ENCODE results near the gene MDP1. TPM values are rescaled to one million over a fixed set of nuclear protein-coding genes. Genes with fewer than 3 reads are reported as not detected.
"Not testable (repeated sequence)": the region's sequence is repeated elsewhere in the genome, so short reads cannot be mapped to it uniquely, and the experiment has no call there.

MDP1 gene
- polyA plus RNA-seq, 6 donors from 2014 or later: 32.7 to 48.2 (median 37.3) TPM

DNA sequence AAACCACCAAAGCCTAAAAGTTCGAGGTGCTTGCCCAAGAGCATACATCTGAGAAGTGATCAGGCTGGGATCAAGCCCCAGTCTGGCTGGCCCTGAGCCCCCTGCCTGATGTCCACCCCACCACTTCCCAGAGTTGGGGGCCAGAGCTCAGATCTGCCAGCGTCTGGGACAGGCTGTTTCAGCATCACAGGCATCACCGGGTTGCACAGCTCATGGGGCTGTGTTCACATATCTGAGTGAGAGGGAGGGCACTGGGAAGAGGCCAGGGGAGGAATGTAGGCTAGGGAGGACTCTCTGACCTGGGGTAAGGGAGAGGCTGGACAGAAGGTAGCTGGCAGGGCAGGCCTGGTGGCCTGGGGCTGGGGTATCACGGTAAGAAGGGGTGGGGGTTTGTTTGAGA, 41.1 kb upstream of the MDP1 start:
- Mint-ChIP-seq H3K4me1 (no peaks in the 10 kb centered on the region), H3K9me3 (no peaks in the 10 kb centered on the region), H3K4me3 (peak overlapping the region in 1 of 8 donors; percentile 80), H3K27me3 (no peaks in the 10 kb centered on the region), H3K27ac (no peak overlapping the region), H3K36me3 (peaks cover 0 to 7% of the 10 kb centered on the region in 2 donors)
- ATAC-seq (ENCODE audit: low read depth in 2 of 2) (no peak), DNase-seq (no peak)

DNA sequence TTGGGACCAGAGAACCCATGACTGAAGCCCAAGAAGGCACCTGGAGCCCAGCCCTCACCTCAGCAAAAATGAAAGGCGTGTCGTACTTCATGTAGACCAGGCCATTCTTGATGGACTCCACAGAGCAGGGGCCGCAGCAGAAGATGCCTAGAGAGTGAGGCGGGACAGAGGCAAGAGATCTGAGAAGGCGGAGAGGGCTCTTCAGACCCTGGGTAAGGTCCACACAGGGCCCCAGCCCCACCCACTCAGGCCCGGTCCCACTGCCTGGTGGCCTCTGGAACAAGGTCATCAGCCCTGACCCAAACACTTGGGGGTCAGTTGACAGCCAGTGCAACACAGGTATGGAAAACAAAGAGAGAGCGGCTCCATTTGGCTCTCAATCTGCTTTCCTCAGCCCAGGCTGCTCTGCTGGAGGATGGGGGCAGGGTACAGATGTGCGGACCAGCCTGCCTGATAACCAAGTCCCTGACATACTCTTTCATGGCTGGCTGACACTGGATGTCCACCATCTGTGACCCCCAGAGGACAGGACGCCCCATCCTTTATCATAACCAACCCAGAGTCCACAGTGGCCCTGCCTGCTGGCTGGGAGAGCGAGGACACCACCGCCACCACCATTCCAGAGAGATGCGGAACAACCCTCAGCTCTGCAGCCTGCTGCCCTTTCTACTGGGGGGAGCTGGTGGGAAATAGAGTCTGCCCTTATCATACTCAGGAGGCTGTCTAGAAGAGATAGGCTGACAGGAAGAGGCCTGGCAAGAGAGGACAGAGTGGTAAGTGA, 40.3 kb upstream of the MDP1 start:
- Mint-ChIP-seq H3K27me3 (no peaks in the 10 kb centered on the region), H3K9me3 (no peaks in the 10 kb centered on the region), H3K27ac (no peak overlapping the region), H3K36me3 (peaks cover 0 to 4% of the 10 kb centered on the region in 2 donors), H3K4me1 (no peaks in the 10 kb centered on the region), H3K4me3 (no peak overlapping the region)
- ATAC-seq (ENCODE audit: low read depth in 2 of 2) (no peak), DNase-seq (no peak)

DNA sequence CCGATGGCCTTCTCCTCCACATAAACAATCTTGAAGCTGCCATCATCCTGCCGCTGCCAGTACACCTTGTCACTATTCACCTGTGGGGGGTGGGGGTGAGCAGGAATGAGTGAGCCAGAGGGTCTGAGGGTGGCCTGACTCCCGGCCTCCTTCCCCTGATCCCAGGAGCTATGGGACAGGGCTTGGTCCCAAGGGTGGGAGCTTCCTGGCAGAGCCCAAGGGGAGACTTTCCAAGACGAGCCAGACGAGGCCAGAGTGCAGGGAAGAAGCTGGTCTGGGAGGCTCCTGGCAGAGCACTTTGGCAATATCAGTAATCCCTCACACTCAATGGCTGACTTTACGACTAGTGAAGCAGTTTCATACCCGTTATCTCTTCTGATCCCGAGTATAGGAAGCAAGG, 39.6 kb upstream of the MDP1 start:
- peak overlapping the region in 1 of 6 donors; percentile 75 for H3K27ac Mint-ChIP-seq

DNA sequence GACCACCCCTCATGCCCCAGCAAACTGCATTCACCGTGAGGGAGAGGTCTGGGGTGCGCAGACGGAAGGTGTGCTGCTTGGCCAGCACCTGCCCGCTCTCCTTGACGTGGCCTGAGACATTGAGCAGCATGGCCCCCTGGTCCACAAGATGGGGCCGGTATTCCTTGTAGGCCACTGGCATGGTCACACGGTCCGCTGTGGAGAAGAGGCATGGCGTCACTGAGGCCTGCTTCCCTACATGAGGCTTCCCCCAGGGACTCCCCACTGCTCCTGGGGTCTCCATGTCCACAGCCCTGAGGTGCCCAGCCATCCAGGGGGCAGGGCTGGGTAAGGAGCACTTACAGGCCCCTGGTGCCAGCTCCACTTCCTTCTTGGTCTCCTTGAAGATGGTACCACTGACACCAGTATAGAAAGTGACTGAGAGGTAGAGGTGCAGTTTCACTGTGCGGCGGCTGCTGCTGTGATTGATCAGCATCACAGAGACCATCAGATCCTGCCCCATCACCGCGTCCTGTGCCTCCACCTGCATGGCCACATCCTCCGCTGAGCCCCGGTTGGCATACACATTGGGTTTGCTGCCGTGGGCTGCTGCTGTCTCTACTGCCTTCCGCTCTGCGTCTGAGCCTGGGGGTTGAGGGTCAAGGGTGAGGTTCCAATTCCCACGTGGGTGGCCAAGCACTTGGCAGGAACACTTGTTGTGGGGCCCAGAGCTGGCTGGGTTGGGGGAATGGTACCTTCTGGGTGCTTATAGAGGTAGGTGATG, 38.9 kb upstream of the MDP1 start:
- H3K9me3 Mint-ChIP-seq: no peaks in the 10 kb centered on the region
- peaks cover 0 to 9% (median 0%) of the 10 kb centered on the region in 3 donors for H3K4me1 Mint-ChIP-seq
- H3K27ac Mint-ChIP-seq: peak overlapping the region in 2 of 6 donors; percentile 47 to 75
- H3K27me3 Mint-ChIP-seq: no peaks in the 10 kb centered on the region
- no peak for DNase-seq
- H3K36me3 Mint-ChIP-seq: no peaks in the 10 kb centered on the region
- no peak overlapping the region for H3K4me3 Mint-ChIP-seq
- ATAC-seq (ENCODE audit: low read depth in 2 of 2): no peak

More for the DNA sequence above, 39.6 kb upstream of the MDP1 start:
- ATAC-seq (ENCODE audit: low read depth in 2 of 2) (no peak), DNase-seq (no peak)
- no peaks in the 10 kb centered on the region for H3K27me3 Mint-ChIP-seq
- no peaks in the 10 kb centered on the region for H3K36me3 Mint-ChIP-seq
- no peak overlapping the region for H3K4me3 Mint-ChIP-seq
- peaks cover 0 to 6% (median 0%) of the 10 kb centered on the region in 3 donors for H3K4me1 Mint-ChIP-seq
- H3K9me3 Mint-ChIP-seq: no peaks in the 10 kb centered on the region

DNA sequence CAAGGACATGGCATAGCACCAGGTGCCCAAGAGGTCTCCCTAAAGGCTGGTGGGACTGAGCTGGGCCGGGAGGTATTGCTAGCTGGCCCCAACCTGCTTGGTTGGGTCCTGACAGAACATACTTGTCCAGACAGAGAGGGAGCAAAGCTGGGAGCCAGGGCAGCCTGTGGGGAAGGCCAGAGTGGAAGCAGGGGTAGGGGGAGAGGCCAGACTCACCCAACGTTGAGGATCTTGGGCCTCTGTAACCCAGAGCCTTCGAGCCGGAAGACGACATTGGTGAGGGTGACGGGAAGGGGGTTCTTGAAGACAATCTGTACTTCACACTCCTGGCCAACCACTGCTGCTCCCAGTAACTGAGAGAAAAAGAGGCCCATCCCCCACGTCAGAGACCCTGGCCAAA, 38.1 kb upstream of the MDP1 start:
- Mint-ChIP-seq H3K4me3 (no peak overlapping the region), H3K27me3 (no peaks in the 10 kb centered on the region), H3K36me3 (no peaks in the 10 kb centered on the region), H3K4me1 (peaks cover 0 to 9% (median 0%) of the 10 kb centered on the region in 3 donors), H3K27ac (peak overlapping the region in 1 of 6 donors; percentile 91), H3K9me3 (no peaks in the 10 kb centered on the region)
- ATAC-seq (ENCODE audit: low read depth in 2 of 2): no peak
- no peak for DNase-seq

DNA sequence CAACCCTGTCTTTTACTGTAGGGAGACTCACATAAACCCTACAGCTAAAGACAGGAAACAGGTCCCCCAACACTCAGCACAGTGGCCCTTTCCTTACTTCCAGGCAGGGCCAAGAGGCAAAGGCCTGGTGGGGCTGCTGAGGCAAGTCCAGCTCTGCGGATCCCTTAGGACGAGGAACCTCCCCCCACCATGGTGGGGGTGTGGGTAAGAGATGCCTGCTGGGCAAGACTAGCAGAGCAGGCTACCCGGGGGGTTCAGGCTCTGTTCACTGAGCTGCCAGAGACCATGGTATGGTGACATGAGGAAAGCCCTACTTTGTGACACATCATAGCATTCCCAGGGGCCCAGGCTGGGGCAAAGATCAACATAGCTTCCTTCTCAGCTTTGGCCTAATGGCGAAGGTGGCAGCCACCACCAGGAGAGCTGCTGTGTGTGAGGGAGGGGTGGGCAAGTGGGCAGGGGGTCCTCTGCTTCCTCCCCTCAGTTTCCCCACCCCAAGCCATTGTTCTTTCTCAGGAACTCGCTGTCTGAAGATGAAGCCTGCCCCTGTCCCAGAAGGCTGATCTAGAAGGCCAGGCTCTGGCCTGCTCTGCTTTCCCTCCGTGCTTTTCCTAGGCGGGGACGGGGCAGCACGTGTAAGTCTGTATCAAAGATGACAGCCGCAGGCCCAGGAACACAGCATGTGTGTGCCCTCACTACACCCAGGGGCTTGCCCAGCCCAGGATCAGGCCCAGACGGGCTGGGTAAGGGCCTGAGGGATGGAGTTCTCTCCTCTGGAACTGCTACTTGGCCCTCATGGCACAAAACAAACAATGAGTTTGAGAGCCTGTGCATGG, 36.6 kb upstream of the MDP1 start:
- DNase-seq (no peak), ATAC-seq (ENCODE audit: low read depth in 2 of 2) (no peak)
- Mint-ChIP-seq H3K4me1 (peaks cover 3 to 13% (median 3%) of the 10 kb centered on the region in 3 donors), H3K27ac (peak overlapping the region in 1 of 6 donors; percentile 90), H3K4me3 (no peak overlapping the region), H3K27me3 (no peaks in the 10 kb centered on the region), H3K36me3 (no peaks in the 10 kb centered on the region), H3K9me3 (no peaks in the 10 kb centered on the region)

DNA sequence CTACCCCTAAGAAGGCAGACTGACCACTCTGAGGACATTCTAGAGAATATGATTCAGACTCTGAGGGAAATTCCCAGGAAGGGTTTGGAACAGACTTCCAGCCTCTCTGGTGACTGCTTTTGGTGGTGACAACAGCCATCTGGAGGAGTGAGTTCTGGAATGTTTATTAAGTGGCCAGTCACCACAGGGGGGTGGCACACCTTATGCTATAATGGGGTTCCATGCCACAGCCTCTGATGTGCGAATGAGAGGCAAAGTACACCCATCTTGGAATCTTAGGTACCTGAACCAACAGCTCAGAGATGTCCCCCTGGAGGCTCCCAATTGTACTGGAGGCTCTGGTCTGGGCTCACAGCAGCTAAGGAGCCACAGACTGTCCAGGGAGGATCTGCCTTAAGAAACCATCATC, 36.0 kb upstream of the MDP1 start:
- peaks cover 7 to 19% (median 9%) of the 10 kb centered on the region in 3 donors for H3K4me1 Mint-ChIP-seq
- ATAC-seq (ENCODE audit: low read depth in 2 of 2): no peak
- DNase-seq: no peak
- no peaks in the 10 kb centered on the region for H3K27me3 Mint-ChIP-seq
- H3K36me3 Mint-ChIP-seq: no peaks in the 10 kb centered on the region
- no peaks in the 10 kb centered on the region for H3K9me3 Mint-ChIP-seq
- no peak overlapping the region for H3K4me3 Mint-ChIP-seq
- peak overlapping the region in 1 of 6 donors; percentile 18 for H3K27ac Mint-ChIP-seq

DNA sequence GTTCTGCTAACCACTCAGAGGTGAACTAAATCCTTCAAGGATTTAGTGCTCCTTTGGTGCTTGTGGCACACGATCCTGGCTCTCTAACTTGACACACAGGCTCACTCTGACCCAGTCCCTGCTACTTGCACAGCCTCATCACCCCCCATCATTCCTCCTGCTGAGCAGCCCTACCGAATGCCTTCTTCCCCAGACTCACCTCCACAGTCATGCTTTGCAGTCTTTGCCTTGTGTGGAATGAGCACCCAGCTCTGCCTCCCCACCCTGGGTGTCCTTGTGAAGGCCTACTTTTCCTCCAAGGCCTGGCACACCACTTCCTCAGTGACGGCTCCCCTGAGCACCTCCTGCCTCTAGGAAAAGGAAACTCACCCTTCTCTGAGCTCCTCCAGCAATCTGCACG, 34.5 kb upstream of the MDP1 start:
- no peak for ATAC-seq (ENCODE audit: low read depth in 2 of 2)
- no peak overlapping the region for H3K27ac Mint-ChIP-seq
- H3K4me3 Mint-ChIP-seq: no peak overlapping the region
- DNase-seq: no peak
- H3K36me3 Mint-ChIP-seq: no peaks in the 10 kb centered on the region
- H3K9me3 Mint-ChIP-seq: no peaks in the 10 kb centered on the region
- no peaks in the 10 kb centered on the region for H3K27me3 Mint-ChIP-seq
- H3K4me1 Mint-ChIP-seq: peaks cover 10 to 23% (median 13%) of the 10 kb centered on the region in 3 donors

DNA sequence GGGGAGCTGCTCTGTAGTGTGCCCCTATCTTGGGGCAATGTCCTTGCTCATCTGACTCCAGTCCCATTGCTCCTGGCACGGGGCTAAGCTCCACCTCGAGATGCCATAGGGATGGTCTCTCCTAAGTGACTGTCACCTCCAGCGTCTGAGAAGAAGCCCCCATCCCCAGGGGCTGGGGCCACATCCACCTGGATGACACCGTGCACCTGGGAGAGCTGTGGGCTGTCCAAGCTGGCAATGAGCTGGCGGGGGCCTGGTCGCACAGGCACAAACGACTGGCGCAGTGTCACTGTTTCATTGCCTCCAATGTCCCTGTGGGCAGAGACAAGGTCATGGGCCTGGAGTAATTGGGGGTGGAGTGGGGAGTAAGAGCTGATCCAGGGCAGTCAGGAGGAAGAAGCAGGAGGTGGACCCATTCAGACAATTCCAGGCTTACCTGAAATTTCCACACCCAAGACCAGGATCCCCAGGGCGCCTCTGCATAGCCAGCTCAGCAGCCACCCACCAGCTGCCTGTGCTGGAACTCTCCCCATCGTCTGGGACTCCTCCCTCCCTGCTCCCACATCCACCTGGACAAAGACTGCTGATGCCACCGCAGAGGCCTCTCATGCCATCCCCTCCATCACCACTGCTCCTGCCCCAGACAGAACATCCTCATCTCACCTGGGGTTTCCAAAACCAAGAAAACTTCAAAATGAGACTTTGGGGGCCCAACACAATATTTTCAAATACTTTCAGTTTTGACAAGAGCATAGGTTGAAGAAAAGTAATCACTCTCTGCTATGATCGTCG, 33.6 kb upstream of the MDP1 start:
- H3K27ac Mint-ChIP-seq: peak overlapping the region in 3 of 6 donors; percentile 38 to 81 (median 72)
- no peaks in the 10 kb centered on the region for H3K27me3 Mint-ChIP-seq
- peaks cover 14 to 28% (median 15%) of the 10 kb centered on the region in 3 donors for H3K4me1 Mint-ChIP-seq
- H3K36me3 Mint-ChIP-seq: no peaks in the 10 kb centered on the region
- DNase-seq (no peak), ATAC-seq (ENCODE audit: low read depth in 2 of 2) (no peak)
- no peaks in the 10 kb centered on the region for H3K9me3 Mint-ChIP-seq
- H3K4me3 Mint-ChIP-seq: peak overlapping the region in 2 of 8 donors; percentile 5 to 35

DNA sequence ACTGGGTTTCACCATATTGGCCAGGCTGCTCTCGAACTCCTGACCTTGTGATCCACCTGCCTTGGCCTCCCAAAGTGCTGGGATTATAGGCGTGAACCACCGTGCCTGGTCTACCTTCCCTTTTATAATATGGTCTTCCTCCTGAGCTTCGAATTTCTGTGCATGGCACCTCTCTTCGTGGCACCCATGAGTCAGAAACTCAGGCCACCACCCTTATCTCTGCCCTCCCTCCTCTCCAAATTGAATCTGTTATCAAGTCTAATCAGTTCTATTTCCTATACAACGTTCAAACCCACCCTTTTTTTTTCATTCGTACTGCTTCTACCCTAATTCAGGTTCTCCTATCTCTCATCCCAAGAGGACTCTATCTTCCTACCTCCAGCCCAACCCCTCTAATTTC, 31.6 kb upstream of the MDP1 start:
- DNase-seq: no peak
- ATAC-seq (ENCODE audit: low read depth in 2 of 2): no peak
- Mint-ChIP-seq H3K9me3 (no peaks in the 10 kb centered on the region), H3K4me3 (peak overlapping the region in 4 of 8 donors; percentile 9 to 63 (median 24)), H3K4me1 (peaks cover 19 to 45% (median 31%) of the 10 kb centered on the region in 3 donors), H3K27me3 (no peaks in the 10 kb centered on the region), H3K36me3 (no peaks in the 10 kb centered on the region), H3K27ac (peak overlapping the region; percentile 62 to 94 (median 84))

DNA sequence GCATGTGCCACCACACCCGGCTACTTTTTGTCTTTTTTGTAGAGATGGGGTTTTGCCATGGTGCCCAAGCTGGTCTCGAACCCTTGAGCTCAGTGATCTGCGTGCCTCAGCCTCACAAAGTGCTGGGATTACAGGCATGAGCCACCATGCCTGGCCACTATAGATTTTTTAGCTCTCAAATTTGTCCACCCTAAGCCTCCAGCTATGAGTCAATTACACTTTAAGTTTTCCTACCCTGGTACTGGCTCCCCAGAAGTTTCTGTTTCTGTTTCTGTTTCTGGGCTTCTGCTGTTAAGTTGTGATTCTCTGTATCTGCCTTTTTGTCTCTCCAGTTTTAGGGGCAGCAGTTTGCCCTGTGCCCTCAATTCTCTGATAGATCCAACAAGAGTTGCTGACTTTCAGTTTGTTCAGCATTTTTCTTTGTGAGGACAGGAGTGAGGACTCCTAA, 30.9 kb upstream of the MDP1 start:
- Mint-ChIP-seq H3K4me3 (peak overlapping the region in 5 of 8 donors; percentile 10 to 73 (median 52)), H3K27me3 (no peaks in the 10 kb centered on the region), H3K9me3 (no peaks in the 10 kb centered on the region), H3K36me3 (no peaks in the 10 kb centered on the region), H3K4me1 (peaks cover 19 to 51% (median 32%) of the 10 kb centered on the region in 3 donors), H3K27ac (peak overlapping the region; percentile 12 to 91 (median 71))
- ATAC-seq (ENCODE audit: low read depth in 2 of 2) (no peak), DNase-seq (no peak)

DNA sequence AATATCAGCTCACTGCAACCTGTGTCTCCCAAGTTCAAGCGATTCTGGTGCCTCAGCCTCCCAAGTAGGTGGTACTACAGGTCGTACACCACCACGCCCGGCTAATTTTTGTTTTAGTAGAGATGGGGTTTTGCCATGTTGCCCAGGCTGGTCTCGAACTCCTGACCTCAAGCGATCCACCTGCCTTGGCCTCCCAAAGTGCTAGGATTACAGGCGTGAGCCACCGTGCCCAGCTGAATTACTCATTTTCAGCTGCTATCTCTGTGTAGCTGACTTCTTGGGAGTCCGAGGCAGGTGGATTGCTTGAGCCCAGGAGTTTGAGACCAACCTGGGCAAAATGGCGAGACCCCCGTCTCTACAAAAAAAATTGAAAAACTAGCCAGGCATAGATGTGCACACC, 29.5 kb upstream of the MDP1 start:
- not testable (repeated sequence) for DNase-seq; H3K9me3 Mint-ChIP-seq; H3K36me3 Mint-ChIP-seq; H3K27me3 Mint-ChIP-seq; ATAC-seq (ENCODE audit: low read depth in 2 of 2)
- Mint-ChIP-seq H3K4me1 (peaks cover 25 to 53% (median 41%) of the 10 kb centered on the region in 3 donors), H3K4me3 (peak overlapping the region in 1 of 8 donors; percentile 50), H3K27ac (peak overlapping the region in 4 of 6 donors; percentile 54 to 95 (median 76))

Measured in naive B cell (primary cell).